ENCODE data around the gene CNTNAP2.

Gene CNTNAP2

GRCh38 chr7:146956321-146956720, 839.7 kb downstream of the CNTNAP2 start:
- H3K4me3 ChIP-seq (ENCODE audit: low read depth, low read length), result no peak overlapping the region
- no peak for TF ChIP-seq CTCF (conservative IDR thresholded peaks at IDR 0.05; ENCODE audit: low read depth, low read length)
- DNase-seq (ENCODE audit: low read depth), result no peak

GRCh38 chr7:146956853-146957252, 840.3 kb downstream of the CNTNAP2 start:
- no peak for DNase-seq (ENCODE audit: low read depth)
- no peak for TF ChIP-seq CTCF (conservative IDR thresholded peaks at IDR 0.05; ENCODE audit: low read depth, low read length)

GRCh38 chr7:146960773-146961391, 844.3 kb downstream of the CNTNAP2 start:
- no peak overlapping the region for H3K4me3 ChIP-seq (ENCODE audit: low read depth, low read length)
- TF ChIP-seq CTCF (conservative IDR thresholded peaks at IDR 0.05; ENCODE audit: low read depth, low read length), result peak; percentile 28
- no peak for DNase-seq (ENCODE audit: low read depth)

More at GRCh38 chr7:146956853-146957252, 840.3 kb downstream of the CNTNAP2 start:
- H3K4me3 ChIP-seq (ENCODE audit: low read depth, low read length), result no peak overlapping the region

GRCh38 chr7:146961617-146962016, 845.0 kb downstream of the CNTNAP2 start:
- peak; percentile 97 for DNase-seq (ENCODE audit: low read depth)
- no peak for TF ChIP-seq CTCF (conservative IDR thresholded peaks at IDR 0.05; ENCODE audit: low read depth, low read length)
- no peak overlapping the region for H3K4me3 ChIP-seq (ENCODE audit: low read depth, low read length)

- DNase-seq (ENCODE audit: low read depth), result no peak
- TF ChIP-seq CTCF (conservative IDR thresholded peaks at IDR 0.05; ENCODE audit: low read depth, low read length), result no peak
- no peak overlapping the region for H3K4me3 ChIP-seq (ENCODE audit: low read depth, low read length)
These were observed 849.7 kb downstream of the CNTNAP2 start for GRCh38 chr7:146966274-146966673.

GRCh38 chr7:146982482-146982881, 865.9 kb downstream of the CNTNAP2 start:
- DNase-seq (ENCODE audit: low read depth), result no peak
- H3K4me3 ChIP-seq (ENCODE audit: low read depth, low read length), result no peak overlapping the region
- no peak for TF ChIP-seq CTCF (conservative IDR thresholded peaks at IDR 0.05; ENCODE audit: low read depth, low read length)

- DNase-seq (ENCODE audit: low read depth), result no peak
- no peak for TF ChIP-seq CTCF (conservative IDR thresholded peaks at IDR 0.05; ENCODE audit: low read depth, low read length)
- no peak overlapping the region for H3K4me3 ChIP-seq (ENCODE audit: low read depth, low read length)
These were observed 875.0 kb downstream of the CNTNAP2 start for GRCh38 chr7:146991596-146991995.

Measured in choroid plexus epithelial cell (primary cell).